ENCODE results near the gene KEAP1. TPM values are rescaled to one million over a fixed set of nuclear protein-coding genes. Genes with fewer than 3 reads are reported as not detected.

Gene KEAP1
- total RNA-seq, 4 donors from 2014 or later, result 44.3 to 75.8 (median 69.9) TPM

- TF ChIP-seq CTCF (IDR thresholded peaks at IDR 0.05) (no peak), POLR2AphosphoS5 (IDR thresholded peaks at IDR 0.05) (no peak), EP300 (IDR thresholded peaks at IDR 0.05) (no peak), POLR2A (IDR thresholded peaks at IDR 0.05) (no peak)
- Histone ChIP-seq H3K36me3 (no peaks in the 10 kb centered on the region), H3K27me3 (peaks cover 8% of the 10 kb centered on the region), H3K4me1 (peaks cover 13% of the 10 kb centered on the region), H3K9me3 (no peaks in the 10 kb centered on the region), H3K27ac (no peak overlapping the region), H3K4me3 (no peak overlapping the region)
- WGBS, result 86% methylated on average over 7 of the region's 7 CpGs
- no peak for DNase-seq (ENCODE audit: low spot score in 2 of 2)
These were observed 22.5 kb upstream of the KEAP1 start for GRCh38 chr19:10525636-10526035.

- no peaks in the 10 kb centered on the region for H3K36me3 ChIP-seq
- H3K27me3 ChIP-seq, result peaks cover 24% of the 10 kb centered on the region
- H3K9me3 ChIP-seq, result no peaks in the 10 kb centered on the region
- no peak overlapping the region for H3K4me3 ChIP-seq
- DNase-seq (ENCODE audit: low spot score in 2 of 2), result no peak
- H3K27ac ChIP-seq, result no peak overlapping the region
- peaks cover 31% of the 10 kb centered on the region for H3K4me1 ChIP-seq
- 70% methylated on average over 3 of the region's 3 CpGs for WGBS
- no peak for TF ChIP-seq POLR2AphosphoS5 (IDR thresholded peaks at IDR 0.05)
These were observed 20.0 kb upstream of the KEAP1 start for GRCh38 chr19:10523135-10523636.

GRCh38 chr19:10521461-10522171 lies 18.5 kb upstream of the KEAP1 start:
- no peak for DNase-seq (ENCODE audit: low spot score in 2 of 2)
- peaks cover 47% of the 10 kb centered on the region for H3K4me1 ChIP-seq
- H3K27me3 ChIP-seq, result peaks cover 38% of the 10 kb centered on the region
- TF ChIP-seq CTCF (IDR thresholded peaks at IDR 0.05) (no peak), POLR2AphosphoS5 (IDR thresholded peaks at IDR 0.05) (no peak), EP300 (IDR thresholded peaks at IDR 0.05) (no peak), POLR2A (IDR thresholded peaks at IDR 0.05) (no peak)
- no peaks in the 10 kb centered on the region for H3K36me3 ChIP-seq
- 52% methylated on average over 13 of the region's 13 CpGs for WGBS
- H3K27ac ChIP-seq, result peak overlapping the region; percentile 74
- no peaks in the 10 kb centered on the region for H3K9me3 ChIP-seq
- no peak overlapping the region for H3K4me3 ChIP-seq

- WGBS, result 47% methylated on average over 15 of the region's 15 CpGs
- TF ChIP-seq POLR2A (IDR thresholded peaks at IDR 0.05), result no peak
- no peak for TF ChIP-seq CTCF (IDR thresholded peaks at IDR 0.05)
- TF ChIP-seq EP300 (IDR thresholded peaks at IDR 0.05), result no peak
- peak in 1 of 3 donors; percentile 80 for TF ChIP-seq POLR2AphosphoS5 (IDR thresholded peaks at IDR 0.05)
- H3K36me3 ChIP-seq, result no peaks in the 10 kb centered on the region
- H3K27me3 ChIP-seq, result peaks cover 41% of the 10 kb centered on the region
- no peak overlapping the region for H3K4me3 ChIP-seq
- peaks cover 47% of the 10 kb centered on the region for H3K4me1 ChIP-seq
- H3K9me3 ChIP-seq, result no peaks in the 10 kb centered on the region
- H3K27ac ChIP-seq, result peak overlapping the region; percentile 74
- DNase-seq (ENCODE audit: low spot score in 2 of 2), result no peak
These were observed 17.6 kb upstream of the KEAP1 start for GRCh38 chr19:10520652-10521318.

GRCh38 chr19:10519421-10519820 lies 16.3 kb upstream of the KEAP1 start:
- WGBS, result 50% methylated on average over 7 of the region's 7 CpGs
- Histone ChIP-seq H3K27me3 (peaks cover 51% of the 10 kb centered on the region), H3K4me1 (peaks cover 51% of the 10 kb centered on the region), H3K36me3 (peaks cover 4% of the 10 kb centered on the region), H3K27ac (no peak overlapping the region), H3K9me3 (no peaks in the 10 kb centered on the region), H3K4me3 (no peak overlapping the region)
- TF ChIP-seq CTCF (IDR thresholded peaks at IDR 0.05) (no peak), POLR2A (IDR thresholded peaks at IDR 0.05) (no peak), POLR2AphosphoS5 (IDR thresholded peaks at IDR 0.05) (no peak), EP300 (IDR thresholded peaks at IDR 0.05) (no peak)
- no peak for DNase-seq (ENCODE audit: low spot score in 2 of 2)

Measured in suprapubic skin (tissue), 4 donors.